ENCODE data around the gene ULK4.

GRCh38 chr3:41213588-41213987, 748.3 kb downstream of the ULK4 start:
- no peak for TF ChIP-seq CTCF (IDR thresholded peaks at IDR 0.05)
- TF ChIP-seq POLR2A (IDR thresholded peaks at IDR 0.05) = no peak
- no peak for TF ChIP-seq POLR2AphosphoS5 (IDR thresholded peaks at IDR 0.05)
